SJSA1 (cell line): ENCODE data around the gene SUCLG1. TPM values are rescaled to one million over a fixed set of nuclear protein-coding genes. Genes with fewer than 3 reads are reported as not detected.

Experiments used
- DNase-seq, 2 experiments: peaks; one replicate each; pipeline ENCODE4 v3.0.0-alpha.2; 2015 to 2020; ENCODE audit warnings: low spot score in 2 of 2, low read depth in 1 of 2
- H3K27ac ChIP-seq: fragments of 250-450 bp; sonication (Bioruptor Pico); 2 replicates; pipeline ENCODE4 v1.5.1; 2020; ENCODE audit warnings: mild to moderate bottlenecking, moderate library complexity
- H3K27me3 ChIP-seq: fragments of 250-450 bp; sonication (Bioruptor Pico); replicated peaks from 2 replicates; pipeline ENCODE4 v1.5.1; 2020; ENCODE audit warnings: mild to moderate bottlenecking, moderate library complexity
- H3K36me3 ChIP-seq: fragments of 250-450 bp; sonication (Bioruptor Pico); 2 replicates; pipeline ENCODE4 v1.5.1; 2020; ENCODE audit warnings: mild to moderate bottlenecking
- H3K4me1 ChIP-seq: fragments of 250-450 bp; sonication (Bioruptor Pico); replicated peaks from 2 replicates; pipeline ENCODE4 v1.6.1; 2021; ENCODE audit warnings: mild to moderate bottlenecking
- H3K4me3 ChIP-seq: fragments of 250-450 bp; sonication (Bioruptor Pico); 2 replicates; pipeline ENCODE4 v1.5.1; 2020; ENCODE audit warnings: mild to moderate bottlenecking
- H3K9me3 ChIP-seq: fragments of 250-450 bp; sonication (Bioruptor Pico); replicated peaks from 2 replicates; pipeline ENCODE4 v1.5.1; 2020; ENCODE audit warnings: mild to moderate bottlenecking
- total RNA-seq: library from RNA; depleted of rRNA; stranded (reverse); fragments of >200 nt; shearing (Covaris generic); gene quantifications from 2 replicates; pipeline ENCODE4 v1.2.3, GENCODE V29; 2014

Gene SUCLG1
- total RNA-seq, 1 experiment from 2014 or later = 118 TPM

GRCh38 chr2:84456156-84456555, 2.9 kb downstream of the SUCLG1 start:
- no peak for DNase-seq
- no peaks in the 10 kb centered on the region for H3K27me3 ChIP-seq
- no peak overlapping the region for H3K4me3 ChIP-seq
- H3K27ac ChIP-seq = no peak overlapping the region
- H3K36me3 ChIP-seq = peaks cover 29% of the 10 kb centered on the region
- H3K9me3 ChIP-seq = no peaks in the 10 kb centered on the region
- H3K4me1 ChIP-seq = peaks cover 10% of the 10 kb centered on the region

- no peak for DNase-seq
- H3K4me3 ChIP-seq = no peak overlapping the region
- no peaks in the 10 kb centered on the region for H3K9me3 ChIP-seq
- no peaks in the 10 kb centered on the region for H3K27me3 ChIP-seq
- H3K27ac ChIP-seq = no peak overlapping the region
- H3K4me1 ChIP-seq = peaks cover 8% of the 10 kb centered on the region
- H3K36me3 ChIP-seq = peaks cover 29% of the 10 kb centered on the region
Observed at GRCh38 chr2:84454581-84454980, 4.5 kb downstream of the SUCLG1 start.

- Histone ChIP-seq H3K4me1 (peaks cover 2% of the 10 kb centered on the region; the same call in 1 of the 2 replicates), H3K36me3 (peaks cover 31% of the 10 kb centered on the region), H3K27ac (no peak overlapping the region), H3K27me3 (no peaks in the 10 kb centered on the region), H3K9me3 (no peaks in the 10 kb centered on the region), H3K4me3 (no peak overlapping the region)
- DNase-seq = no peak
Observed at GRCh38 chr2:84452624-84453023, 6.5 kb downstream of the SUCLG1 start.

GRCh38 chr2:84451579-84451978, 7.5 kb downstream of the SUCLG1 start:
- Histone ChIP-seq H3K4me3 (no peak overlapping the region), H3K36me3 (peaks cover 31% of the 10 kb centered on the region), H3K9me3 (no peaks in the 10 kb centered on the region), H3K4me1 (no peaks in the 10 kb centered on the region), H3K27me3 (no peaks in the 10 kb centered on the region), H3K27ac (no peak overlapping the region)
- no peak for DNase-seq

- no peak for DNase-seq
- H3K4me1 ChIP-seq = no peaks in the 10 kb centered on the region
- peaks cover 38% of the 10 kb centered on the region for H3K36me3 ChIP-seq
- H3K9me3 ChIP-seq = no peaks in the 10 kb centered on the region
- no peaks in the 10 kb centered on the region for H3K27me3 ChIP-seq
- H3K4me3 ChIP-seq = no peak overlapping the region
- H3K27ac ChIP-seq = no peak overlapping the region
Observed at GRCh38 chr2:84450288-84451227, 8.5 kb downstream of the SUCLG1 start.

GRCh38 chr2:84449711-84450110, 9.4 kb downstream of the SUCLG1 start:
- H3K4me3 ChIP-seq = no peak overlapping the region
- H3K27ac ChIP-seq = no peak overlapping the region
- no peaks in the 10 kb centered on the region for H3K27me3 ChIP-seq
- H3K36me3 ChIP-seq = peaks cover 40% of the 10 kb centered on the region
- no peak for DNase-seq
- H3K9me3 ChIP-seq = no peaks in the 10 kb centered on the region
- no peaks in the 10 kb centered on the region for H3K4me1 ChIP-seq

- Histone ChIP-seq H3K36me3 (peaks cover 35% of the 10 kb centered on the region), H3K27me3 (no peaks in the 10 kb centered on the region), H3K4me3 (no peak overlapping the region), H3K27ac (no peak overlapping the region), H3K9me3 (no peaks in the 10 kb centered on the region), H3K4me1 (no peaks in the 10 kb centered on the region)
- no peak for DNase-seq
Observed at GRCh38 chr2:84449055-84449454, 10.0 kb downstream of the SUCLG1 start.

- DNase-seq = no peak
- no peaks in the 10 kb centered on the region for H3K4me1 ChIP-seq
Observed at GRCh38 chr2:84443477-84443876, 15.6 kb downstream of the SUCLG1 start.

GRCh38 chr2:84442888-84443287, 16.2 kb downstream of the SUCLG1 start:
- H3K27ac ChIP-seq = no peak overlapping the region
- no peak overlapping the region for H3K4me3 ChIP-seq
- no peaks in the 10 kb centered on the region for H3K27me3 ChIP-seq
- H3K36me3 ChIP-seq = peaks cover 63% of the 10 kb centered on the region
- H3K9me3 ChIP-seq = no peaks in the 10 kb centered on the region
- no peak for DNase-seq
- no peaks in the 10 kb centered on the region for H3K4me1 ChIP-seq

More at GRCh38 chr2:84443477-84443876, 15.6 kb downstream of the SUCLG1 start:
- H3K27me3 ChIP-seq = no peaks in the 10 kb centered on the region
- H3K4me3 ChIP-seq = no peak overlapping the region
- peaks cover 57% of the 10 kb centered on the region for H3K36me3 ChIP-seq
- H3K27ac ChIP-seq = no peak overlapping the region
- H3K9me3 ChIP-seq = no peaks in the 10 kb centered on the region

- Histone ChIP-seq H3K4me1 (peaks cover 2% of the 10 kb centered on the region), H3K36me3 (peaks cover 77% of the 10 kb centered on the region), H3K27ac (no peak overlapping the region), H3K9me3 (no peaks in the 10 kb centered on the region), H3K27me3 (no peaks in the 10 kb centered on the region), H3K4me3 (no peak overlapping the region)
- no peak for DNase-seq
Observed at GRCh38 chr2:84441505-84441904, 17.6 kb downstream of the SUCLG1 start.

GRCh38 chr2:84441036-84441435, 18.0 kb downstream of the SUCLG1 start:
- Histone ChIP-seq H3K9me3 (no peaks in the 10 kb centered on the region), H3K27ac (no peak overlapping the region), H3K4me3 (no peak overlapping the region), H3K36me3 (peaks cover 74% of the 10 kb centered on the region), H3K4me1 (peaks cover 7% of the 10 kb centered on the region), H3K27me3 (no peaks in the 10 kb centered on the region)
- no peak for DNase-seq

GRCh38 chr2:84435345-84436025, 23.6 kb downstream of the SUCLG1 start:
- Histone ChIP-seq H3K36me3 (peaks cover 81% of the 10 kb centered on the region), H3K4me1 (peaks cover 23% of the 10 kb centered on the region), H3K27me3 (no peaks in the 10 kb centered on the region), H3K9me3 (no peaks in the 10 kb centered on the region), H3K27ac (peak overlapping the region; percentile 65), H3K4me3 (no peak overlapping the region)
- DNase-seq = peak; percentile 64 to 82

GRCh38 chr2:84429328-84429727, 29.8 kb downstream of the SUCLG1 start:
- Histone ChIP-seq H3K9me3 (no peaks in the 10 kb centered on the region), H3K27ac (no peak overlapping the region), H3K4me1 (no peaks in the 10 kb centered on the region), H3K36me3 (peaks cover 80% of the 10 kb centered on the region), H3K27me3 (no peaks in the 10 kb centered on the region), H3K4me3 (no peak overlapping the region)
- DNase-seq = no peak
